ENCODE measurements around the gene MTM1. TPM values are rescaled to one million over a fixed set of nuclear protein-coding genes. Genes with fewer than 3 reads are reported as not detected.
A peak's percentile ranks its signal among the peaks of the same experiment; 100 is the strongest.

Gene MTM1
- total and polyA plus RNA-seq, 4 experiments from 2014 or later, result 27.3 to 38.5 (median 35.1) TPM

- peaks cover 0 to 1% (median 0%) of the 10 kb centered on the region in 4 donors for H3K4me1 Mint-ChIP-seq
- Histone ChIP-seq H3K4me3 (ENCODE audit: low read length in 2 of 2) (no peak overlapping the region), H3K27me3 (ENCODE audit: insufficient read depth, low read length) (no peaks in the 10 kb centered on the region), H3K4me1 (ENCODE audit: insufficient read depth, low read length) (no peaks in the 10 kb centered on the region), H3K9me3 (ENCODE audit: control insufficient read depth in 1 of 2, low read length in 2 of 2) (no peaks in the 10 kb centered on the region), H3K36me3 (ENCODE audit: insufficient read depth, low read length) (peaks cover 11% of the 10 kb centered on the region), H3K27ac (ENCODE audit: low read depth, low read length) (no peak overlapping the region)
- intact Hi-C loops (cut with micrococcal nuclease), result no loop called here
- H3K4me3 Mint-ChIP-seq, result no peak overlapping the region
- peaks cover 11 to 50% of the 10 kb centered on the region in 2 donors for H3K36me3 Mint-ChIP-seq
- peak overlapping the region in 1 of 7 donors; percentile 22 for H3K27ac Mint-ChIP-seq
- H3K9me3 Mint-ChIP-seq, result no peaks in the 10 kb centered on the region
- POLR2A ChIA-PET (ENCODE audit: partially characterized antibody), result no interaction called here
- H3K27me3 Mint-ChIP-seq, result no peaks in the 10 kb centered on the region
- no peak for DNase-seq
- CTCF ChIA-PET (ENCODE audit: partially characterized antibody), result no interaction called here
Observed at GRCh38 chrX:150616179-150616862, 47.9 kb downstream of the MTM1 start.

DNA sequence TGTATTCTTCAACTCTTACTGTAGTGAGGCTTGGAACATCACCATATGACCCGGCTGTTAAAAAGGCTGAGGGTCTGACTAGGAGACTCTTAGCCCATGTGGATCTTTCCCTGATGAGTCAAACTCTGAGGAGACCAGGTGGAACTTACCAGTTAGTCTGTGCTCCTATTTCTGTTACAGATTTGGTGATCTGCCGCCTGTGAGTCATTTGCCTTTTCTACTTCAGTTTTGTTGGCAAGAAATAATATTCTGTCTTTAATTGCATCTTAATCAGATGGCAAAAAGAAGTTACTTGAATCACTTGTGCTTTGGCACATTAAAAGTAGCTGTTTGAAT lies 48.4 kb downstream of the MTM1 start:
- Mint-ChIP-seq H3K4me3 (no peak overlapping the region), H3K27ac (no peak overlapping the region), H3K9me3 (no peaks in the 10 kb centered on the region), H3K4me1 (peaks cover 0 to 1% (median 0%) of the 10 kb centered on the region in 4 donors), H3K36me3 (peaks cover 12 to 51% of the 10 kb centered on the region in 2 donors), H3K27me3 (no peaks in the 10 kb centered on the region)
- H3K9me3 ChIP-seq (ENCODE audit: control insufficient read depth in 1 of 2, low read length in 2 of 2), result no peaks in the 10 kb centered on the region
- no peaks in the 10 kb centered on the region for H3K4me1 ChIP-seq (ENCODE audit: insufficient read depth, low read length)
- no peak for DNase-seq
- intact Hi-C loops (cut with micrococcal nuclease), result no loop called here
- no peak overlapping the region for H3K4me3 ChIP-seq (ENCODE audit: low read length in 2 of 2)
- no peak overlapping the region for H3K27ac ChIP-seq (ENCODE audit: low read depth, low read length)
- ChIA-PET POLR2A (ENCODE audit: partially characterized antibody) (no interaction called here), CTCF (ENCODE audit: partially characterized antibody) (no interaction called here)
- no peaks in the 10 kb centered on the region for H3K27me3 ChIP-seq (ENCODE audit: insufficient read depth, low read length)
- peaks cover 11% of the 10 kb centered on the region for H3K36me3 ChIP-seq (ENCODE audit: insufficient read depth, low read length)

DNA sequence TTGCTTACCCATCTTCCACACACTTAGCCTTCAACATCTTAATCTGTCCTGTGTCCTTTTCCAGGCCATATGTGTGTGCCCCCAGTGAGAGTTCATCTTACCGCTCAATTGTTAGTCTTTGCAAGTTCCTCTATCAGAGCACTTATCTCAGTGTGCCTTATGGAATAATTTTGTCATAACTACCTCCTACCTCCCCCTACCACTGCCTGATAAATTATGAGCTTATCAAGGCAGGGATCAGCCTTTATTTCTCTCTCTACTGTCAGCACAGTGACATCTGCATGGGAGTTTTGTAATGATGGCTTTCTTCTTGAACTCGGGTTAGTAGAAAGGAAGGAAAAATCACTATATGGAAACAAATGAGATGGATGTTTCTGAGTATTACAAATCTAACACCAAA lies 53.2 kb downstream of the MTM1 start:
- H3K27me3 Mint-ChIP-seq, result no peaks in the 10 kb centered on the region
- H3K4me3 Mint-ChIP-seq, result no peak overlapping the region
- no peak for DNase-seq
- H3K4me1 Mint-ChIP-seq, result no peaks in the 10 kb centered on the region
- peak overlapping the region in 2 of 7 donors; percentile 18 to 27 for H3K27ac Mint-ChIP-seq
- intact Hi-C loops (cut with micrococcal nuclease), result no loop called here
- H3K36me3 ChIP-seq (ENCODE audit: insufficient read depth, low read length), result peaks cover 7% of the 10 kb centered on the region
- no peaks in the 10 kb centered on the region for H3K4me1 ChIP-seq (ENCODE audit: insufficient read depth, low read length)
- CTCF ChIA-PET (ENCODE audit: partially characterized antibody), result no interaction called here
- H3K9me3 ChIP-seq (ENCODE audit: control insufficient read depth in 1 of 2, low read length in 2 of 2), result no peaks in the 10 kb centered on the region
- POLR2A ChIA-PET (ENCODE audit: partially characterized antibody), result no interaction called here
- H3K27ac ChIP-seq (ENCODE audit: low read depth, low read length), result no peak overlapping the region
- no peaks in the 10 kb centered on the region for H3K27me3 ChIP-seq (ENCODE audit: insufficient read depth, low read length)
- H3K9me3 Mint-ChIP-seq, result no peaks in the 10 kb centered on the region
- peaks cover 9 to 47% of the 10 kb centered on the region in 2 donors for H3K36me3 Mint-ChIP-seq
- no peak overlapping the region for H3K4me3 ChIP-seq (ENCODE audit: low read length in 2 of 2)

DNA sequence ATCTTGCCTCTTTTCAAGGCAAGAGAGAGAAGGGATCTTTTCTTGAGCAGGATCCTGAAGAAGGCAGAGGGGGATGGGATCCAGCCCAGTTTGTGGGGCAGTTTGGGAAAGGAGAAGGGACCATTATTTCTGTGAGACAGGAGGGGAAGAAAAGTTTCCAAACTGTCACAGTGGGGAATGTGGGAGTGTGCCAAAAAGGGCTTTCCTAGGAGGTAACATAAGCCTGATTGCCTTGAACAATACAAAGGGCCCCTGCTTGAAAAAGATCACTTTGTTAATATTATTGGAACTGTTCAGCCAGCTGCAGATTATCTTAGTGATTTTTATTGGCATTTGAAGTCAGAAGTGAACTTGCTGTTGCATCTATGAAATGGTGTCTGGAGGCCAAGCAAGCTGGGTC lies 55.2 kb downstream of the MTM1 start:
- Histone ChIP-seq H3K9me3 (ENCODE audit: control insufficient read depth in 1 of 2, low read length in 2 of 2) (no peaks in the 10 kb centered on the region), H3K27me3 (ENCODE audit: insufficient read depth, low read length) (no peaks in the 10 kb centered on the region), H3K4me3 (ENCODE audit: low read length in 2 of 2) (no peak overlapping the region), H3K4me1 (ENCODE audit: insufficient read depth, low read length) (no peaks in the 10 kb centered on the region), H3K36me3 (ENCODE audit: insufficient read depth, low read length) (peaks cover 7% of the 10 kb centered on the region), H3K27ac (ENCODE audit: low read depth, low read length) (no peak overlapping the region)
- DNase-seq, result no peak
- peaks cover 0 to 4% (median 0%) of the 10 kb centered on the region in 4 donors for H3K4me1 Mint-ChIP-seq
- peak overlapping the region in 1 of 7 donors; percentile 6 for H3K27ac Mint-ChIP-seq
- no peaks in the 10 kb centered on the region for H3K27me3 Mint-ChIP-seq
- intact Hi-C loops (cut with micrococcal nuclease), result no loop called here
- ChIA-PET CTCF (ENCODE audit: partially characterized antibody) (no interaction called here), POLR2A (ENCODE audit: partially characterized antibody) (no interaction called here)
- no peak overlapping the region for H3K4me3 Mint-ChIP-seq
- H3K36me3 Mint-ChIP-seq, result peaks cover 11 to 53% of the 10 kb centered on the region in 2 donors
- no peaks in the 10 kb centered on the region for H3K9me3 Mint-ChIP-seq

DNA sequence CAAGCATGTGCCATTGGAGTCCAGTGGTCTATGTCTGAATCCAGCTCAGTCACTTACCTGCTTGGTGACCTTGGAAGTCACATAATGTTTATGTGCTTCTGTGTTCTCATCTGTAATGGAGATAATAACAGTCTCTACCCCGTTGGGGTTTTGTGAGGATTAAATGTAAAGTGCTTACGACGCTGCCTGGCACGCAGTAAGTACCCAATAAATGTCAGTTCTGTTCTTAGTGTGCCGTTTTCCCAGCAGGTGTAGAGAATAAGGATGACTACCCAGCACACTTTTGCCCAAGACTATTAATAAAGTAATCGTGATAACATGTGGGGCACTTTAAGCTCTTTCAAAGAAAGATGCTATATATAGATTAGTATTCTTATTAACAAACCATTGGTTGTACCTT lies 56.7 kb downstream of the MTM1 start:
- no peak overlapping the region for H3K4me3 Mint-ChIP-seq
- ChIA-PET CTCF (ENCODE audit: partially characterized antibody) (no interaction called here), POLR2A (ENCODE audit: partially characterized antibody) (no interaction called here)
- Histone ChIP-seq H3K27me3 (ENCODE audit: insufficient read depth, low read length) (no peaks in the 10 kb centered on the region), H3K36me3 (ENCODE audit: insufficient read depth, low read length) (peaks cover 7% of the 10 kb centered on the region), H3K27ac (ENCODE audit: low read depth, low read length) (no peak overlapping the region), H3K4me3 (ENCODE audit: low read length in 2 of 2) (no peak overlapping the region), H3K9me3 (ENCODE audit: control insufficient read depth in 1 of 2, low read length in 2 of 2) (no peaks in the 10 kb centered on the region), H3K4me1 (ENCODE audit: insufficient read depth, low read length) (no peaks in the 10 kb centered on the region)
- DNase-seq, result no peak
- H3K9me3 Mint-ChIP-seq, result no peaks in the 10 kb centered on the region
- intact Hi-C loops (cut with micrococcal nuclease), result no loop called here
- H3K27ac Mint-ChIP-seq, result no peak overlapping the region
- peaks cover 0 to 6% (median 0%) of the 10 kb centered on the region in 4 donors for H3K4me1 Mint-ChIP-seq
- peaks cover 11 to 59% of the 10 kb centered on the region in 2 donors for H3K36me3 Mint-ChIP-seq
- H3K27me3 Mint-ChIP-seq, result no peaks in the 10 kb centered on the region

DNA sequence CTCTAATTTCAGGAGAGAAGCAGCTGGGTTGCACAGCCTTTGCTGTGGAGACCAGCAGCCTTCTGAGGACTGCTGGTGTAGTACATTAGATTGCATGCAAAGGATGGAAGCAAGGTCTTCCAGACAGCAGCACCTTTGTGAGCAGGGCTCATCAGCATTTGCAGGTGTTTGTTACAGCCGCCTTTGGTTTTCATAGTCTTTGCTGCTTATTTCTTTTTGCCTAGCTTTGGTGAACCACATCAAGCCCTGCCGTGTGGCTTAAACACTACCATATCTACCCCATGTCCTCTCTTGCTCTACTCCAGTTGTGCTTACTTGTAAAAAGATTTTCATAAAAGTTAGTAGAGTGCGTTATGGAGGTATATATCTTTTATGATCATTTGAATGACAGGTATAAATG lies 57.5 kb downstream of the MTM1 start:
- no peak overlapping the region for H3K4me3 Mint-ChIP-seq
- no peak overlapping the region for H3K27ac Mint-ChIP-seq
- no peaks in the 10 kb centered on the region for H3K9me3 Mint-ChIP-seq
- peaks cover 0 to 6% (median 0%) of the 10 kb centered on the region in 4 donors for H3K4me1 Mint-ChIP-seq
- Histone ChIP-seq H3K27me3 (ENCODE audit: insufficient read depth, low read length) (no peaks in the 10 kb centered on the region), H3K27ac (ENCODE audit: low read depth, low read length) (no peak overlapping the region), H3K36me3 (ENCODE audit: insufficient read depth, low read length) (peaks cover 10% of the 10 kb centered on the region), H3K4me1 (ENCODE audit: insufficient read depth, low read length) (no peaks in the 10 kb centered on the region), H3K4me3 (ENCODE audit: low read length in 2 of 2) (no peak overlapping the region), H3K9me3 (ENCODE audit: control insufficient read depth in 1 of 2, low read length in 2 of 2) (no peaks in the 10 kb centered on the region)
- intact Hi-C loops (cut with micrococcal nuclease), result no loop called here
- H3K27me3 Mint-ChIP-seq, result no peaks in the 10 kb centered on the region
- ChIA-PET POLR2A (ENCODE audit: partially characterized antibody) (no interaction called here), CTCF (ENCODE audit: partially characterized antibody) (no interaction called here)
- no peak for DNase-seq
- H3K36me3 Mint-ChIP-seq, result peaks cover 11 to 59% of the 10 kb centered on the region in 2 donors

DNA sequence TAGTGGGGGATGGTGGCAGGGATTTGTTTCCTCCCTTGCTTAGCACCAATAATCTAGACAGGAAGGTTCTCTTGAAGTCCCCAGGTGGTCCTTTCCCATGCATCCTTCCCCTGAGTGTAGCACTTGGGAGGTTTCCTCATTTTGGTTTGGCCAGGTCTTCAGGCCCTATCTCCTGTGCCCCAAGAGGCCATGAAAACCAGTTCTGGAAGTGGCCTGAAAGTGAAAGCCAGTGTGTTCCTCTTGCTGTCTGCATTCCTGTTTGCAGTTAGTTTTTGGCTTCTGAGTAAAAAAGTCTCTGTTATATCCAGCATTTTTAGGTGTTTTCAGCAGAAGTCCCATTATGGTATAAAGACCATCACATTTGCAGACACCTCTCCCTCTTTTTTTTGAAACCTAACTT lies 59.5 kb downstream of the MTM1 start:
- Mint-ChIP-seq H3K9me3 (no peaks in the 10 kb centered on the region), H3K4me1 (peaks cover 0 to 12% (median under 1%) of the 10 kb centered on the region in 4 donors), H3K36me3 (peaks cover 11 to 53% of the 10 kb centered on the region in 2 donors), H3K27ac (peak overlapping the region in 2 of 7 donors; percentile 14 to 28), H3K27me3 (no peaks in the 10 kb centered on the region), H3K4me3 (no peak overlapping the region)
- DNase-seq, result no peak
- Histone ChIP-seq H3K4me3 (ENCODE audit: low read length in 2 of 2) (no peak overlapping the region), H3K36me3 (ENCODE audit: insufficient read depth, low read length) (peaks cover 9% of the 10 kb centered on the region), H3K4me1 (ENCODE audit: insufficient read depth, low read length) (no peaks in the 10 kb centered on the region), H3K9me3 (ENCODE audit: control insufficient read depth in 1 of 2, low read length in 2 of 2) (no peaks in the 10 kb centered on the region), H3K27me3 (ENCODE audit: insufficient read depth, low read length) (no peaks in the 10 kb centered on the region), H3K27ac (ENCODE audit: low read depth, low read length) (no peak overlapping the region)
- intact Hi-C loops (cut with micrococcal nuclease), result no loop called here
- CTCF ChIA-PET (ENCODE audit: partially characterized antibody), result no interaction called here
- POLR2A ChIA-PET (ENCODE audit: partially characterized antibody), result no interaction called here
